Upper lobe of left lung (tissue), 4 donors: ENCODE results near the gene CCDC69.

Experiments used
- POLR2AphosphoS5 ChIP-seq, 2 donors: sonication (generic); formaldehyde crosslinking; IDR thresholded peaks; one replicate each; pipeline ENCODE4 v1.5.1; 2017; ENCODE audit warnings: antibody characterized with exemption in 2 of 2
- TF ChIP-seq, protein P1 (sequence below), 6 experiments: fragments of 450-650 bp in 4 of 6; fragments of 200-600 bp in 2 of 6; sonication (generic) in 2 of 6; IDR thresholded peaks; one replicate each; pipeline ENCODE4 v1.5.1; 2016 to 2019; ENCODE audit warnings: antibody characterized with exemption in 6 of 6

GRCh38 chr5:151151793-151152192 lies 72.1 kb downstream of the CCDC69 start:
- TF ChIP-seq, protein P1, sequence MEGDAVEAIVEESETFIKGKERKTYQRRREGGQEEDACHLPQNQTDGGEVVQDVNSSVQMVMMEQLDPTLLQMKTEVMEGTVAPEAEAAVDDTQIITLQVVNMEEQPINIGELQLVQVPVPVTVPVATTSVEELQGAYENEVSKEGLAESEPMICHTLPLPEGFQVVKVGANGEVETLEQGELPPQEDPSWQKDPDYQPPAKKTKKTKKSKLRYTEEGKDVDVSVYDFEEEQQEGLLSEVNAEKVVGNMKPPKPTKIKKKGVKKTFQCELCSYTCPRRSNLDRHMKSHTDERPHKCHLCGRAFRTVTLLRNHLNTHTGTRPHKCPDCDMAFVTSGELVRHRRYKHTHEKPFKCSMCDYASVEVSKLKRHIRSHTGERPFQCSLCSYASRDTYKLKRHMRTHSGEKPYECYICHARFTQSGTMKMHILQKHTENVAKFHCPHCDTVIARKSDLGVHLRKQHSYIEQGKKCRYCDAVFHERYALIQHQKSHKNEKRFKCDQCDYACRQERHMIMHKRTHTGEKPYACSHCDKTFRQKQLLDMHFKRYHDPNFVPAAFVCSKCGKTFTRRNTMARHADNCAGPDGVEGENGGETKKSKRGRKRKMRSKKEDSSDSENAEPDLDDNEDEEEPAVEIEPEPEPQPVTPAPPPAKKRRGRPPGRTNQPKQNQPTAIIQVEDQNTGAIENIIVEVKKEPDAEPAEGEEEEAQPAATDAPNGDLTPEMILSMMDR (IDR thresholded peaks at IDR 0.05) = no peak
- peak in 1 of 2 donors; percentile 41 for TF ChIP-seq POLR2AphosphoS5 (IDR thresholded peaks at IDR 0.05)
